Ishikawa (cell line): ENCODE results near the gene KREMEN1.

Experiments
- CEBPB ChIP-seq: IDR thresholded peaks from 2 replicates; pipeline ENCODE4 v1.6.1; 2012
- CREB1 ChIP-seq: IDR thresholded peaks from 2 replicates; pipeline ENCODE4 v1.6.1; 2012; ENCODE audit warnings: low read depth
- EGR1 ChIP-seq: IDR thresholded peaks from 2 replicates; pipeline ENCODE4 v1.6.1; 2012
- EP300 ChIP-seq: IDR thresholded peaks from 2 replicates; pipeline ENCODE4 v1.6.1; 2012; ENCODE audit warnings: borderline replicate concordance
- FOXM1 ChIP-seq: IDR thresholded peaks from 2 replicates; pipeline ENCODE4 v1.6.1; 2012; ENCODE audit warnings: low read depth, borderline replicate concordance
- NFIC ChIP-seq: IDR thresholded peaks from 2 replicates; pipeline ENCODE4 v1.6.1; 2012
- RAD21 ChIP-seq: IDR thresholded peaks from 2 replicates; pipeline ENCODE4 v1.6.1; 2012; ENCODE audit warnings: low read depth
- REST ChIP-seq: IDR thresholded peaks from 2 replicates; pipeline ENCODE4 v1.6.1; 2012; ENCODE audit warnings: low read depth, mild to moderate bottlenecking
- TAF1 ChIP-seq: IDR thresholded peaks from 2 replicates; pipeline ENCODE4 v1.6.1; 2012; ENCODE audit warnings: low read depth, mild to moderate bottlenecking
- TCF12 ChIP-seq: IDR thresholded peaks from 2 replicates; pipeline ENCODE4 v1.6.1; 2012; ENCODE audit warnings: low read depth
- TEAD4 ChIP-seq: IDR thresholded peaks from 2 replicates; pipeline ENCODE4 v1.6.1; 2012
- YY1 ChIP-seq: IDR thresholded peaks from 2 replicates; pipeline ENCODE4 v1.6.1; 2012; ENCODE audit warnings: low read depth
- ZBTB7A ChIP-seq: IDR thresholded peaks from 2 replicates; pipeline ENCODE4 v1.6.1; 2012; ENCODE audit warnings: low read depth
- TF ChIP-seq, protein P1 (sequence below): IDR thresholded peaks from 2 replicates; pipeline ENCODE4 v1.6.1; 2012
- TF ChIP-seq, protein P2 (sequence below): IDR thresholded peaks from 2 replicates; pipeline ENCODE4 v1.6.1; 2012

Gene KREMEN1

GRCh38 chr22:29055192-29055830 is 17.5 kb upstream of the KREMEN1 start:
- TF ChIP-seq RAD21 (no peak), YY1 (no peak), ZBTB7A (no peak), FOXM1 (no peak), EGR1 (no peak), CREB1 (no peak), NFIC (no peak), TEAD4 (no peak), TCF12 (no peak), TAF1 (no peak)
- TF ChIP-seq, protein P1, sequence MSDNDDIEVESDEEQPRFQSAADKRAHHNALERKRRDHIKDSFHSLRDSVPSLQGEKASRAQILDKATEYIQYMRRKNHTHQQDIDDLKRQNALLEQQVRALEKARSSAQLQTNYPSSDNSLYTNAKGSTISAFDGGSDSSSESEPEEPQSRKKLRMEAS: no peak

DNA sequence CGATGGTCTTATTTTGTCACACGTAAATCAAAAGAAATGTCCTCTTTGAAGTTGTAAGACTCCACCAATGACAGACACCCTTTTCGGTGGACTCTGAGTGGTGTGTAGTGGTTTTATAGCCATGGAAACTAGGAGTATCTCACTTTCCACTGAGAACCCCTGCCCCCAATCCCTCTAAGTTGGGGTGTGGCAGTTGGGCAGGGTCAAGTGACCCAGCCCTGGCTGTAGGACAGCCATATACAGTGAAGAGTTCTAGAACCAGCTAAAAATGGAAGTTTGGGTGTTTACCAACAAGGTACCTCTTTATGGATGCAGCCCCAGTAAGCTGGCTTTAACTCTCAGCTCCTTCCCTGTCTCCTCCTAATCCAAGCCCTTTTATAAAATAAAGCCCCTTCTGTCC is 16.4 kb upstream of the KREMEN1 start:
- TF ChIP-seq EP300 (no peak), EGR1 (no peak), YY1 (no peak), CEBPB (no peak), TEAD4 (no peak), CREB1 (no peak), TAF1 (no peak), FOXM1 (no peak), ZBTB7A (no peak), RAD21 (no peak), TCF12 (no peak), NFIC (no peak), REST (no peak)
- TF ChIP-seq, protein P2, sequence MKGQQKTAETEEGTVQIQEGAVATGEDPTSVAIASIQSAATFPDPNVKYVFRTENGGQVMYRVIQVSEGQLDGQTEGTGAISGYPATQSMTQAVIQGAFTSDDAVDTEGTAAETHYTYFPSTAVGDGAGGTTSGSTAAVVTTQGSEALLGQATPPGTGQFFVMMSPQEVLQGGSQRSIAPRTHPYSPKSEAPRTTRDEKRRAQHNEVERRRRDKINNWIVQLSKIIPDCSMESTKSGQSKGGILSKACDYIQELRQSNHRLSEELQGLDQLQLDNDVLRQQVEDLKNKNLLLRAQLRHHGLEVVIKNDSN: no peak
- TF ChIP-seq, protein P1: no peak

DNA sequence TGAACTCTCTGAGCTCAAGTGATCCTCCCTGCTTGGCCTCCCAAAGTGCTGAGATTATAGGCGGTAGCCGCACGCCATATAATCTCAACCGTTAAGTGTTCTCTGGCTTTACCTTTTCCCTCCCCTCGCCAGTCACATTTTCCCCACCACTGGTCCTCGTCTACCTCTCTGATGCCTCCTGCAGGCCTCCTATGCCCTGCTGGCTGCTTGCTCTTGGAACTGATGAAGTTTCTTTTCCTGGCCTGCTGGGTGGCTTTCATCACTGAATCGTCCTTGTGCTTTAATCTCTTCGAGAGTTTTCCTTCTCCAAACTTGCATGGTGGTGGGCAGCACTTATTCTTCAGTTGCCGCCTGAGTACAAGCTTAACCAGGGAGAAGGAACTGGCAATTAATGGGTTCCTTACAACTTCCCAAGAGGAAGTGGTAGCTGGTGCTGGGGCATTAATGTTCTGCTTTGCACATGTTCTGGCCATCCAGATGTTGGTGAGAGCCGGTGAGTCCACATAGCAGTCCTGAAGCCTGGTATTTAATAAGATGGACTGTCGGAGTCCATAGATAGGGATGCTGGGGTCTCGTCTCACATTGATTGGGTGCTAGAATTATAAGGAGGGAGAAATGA is 12.5 kb upstream of the KREMEN1 start:
- TF ChIP-seq TAF1 (no peak), CREB1 (no peak), TEAD4 (no peak), CEBPB (no peak), EP300 (no peak), NFIC (no peak)

- TF ChIP-seq CEBPB: no peak
- TF ChIP-seq REST: no peak
- TF ChIP-seq YY1: no peak
- TF ChIP-seq, protein P2: no peak
Observed at GRCh38 chr22:29060931-29061330, 11.9 kb upstream of the KREMEN1 start.

GRCh38 chr22:29061773-29062172 is 11.1 kb upstream of the KREMEN1 start, which contains the start of gene C22orf31:
C22orf31 (minus strand) TSS chr22:29061831; CDS start chr22:29061792, 39 bp downstream.
- TF ChIP-seq EGR1: no peak
- no peak for TF ChIP-seq TAF1
- no peak for TF ChIP-seq TCF12
- no peak for TF ChIP-seq TEAD4
- no peak for TF ChIP-seq NFIC
- no peak for TF ChIP-seq REST
- no peak for TF ChIP-seq EP300
- TF ChIP-seq ZBTB7A: no peak
- TF ChIP-seq CEBPB: no peak
- no peak for TF ChIP-seq FOXM1
- TF ChIP-seq, protein P2: no peak
- TF ChIP-seq RAD21: no peak
- TF ChIP-seq, protein P1: no peak
- TF ChIP-seq YY1: no peak
- no peak for TF ChIP-seq CREB1
